Measurements from ENCODE around the gene ZDHHC18.

The ZDHHC18 gene

DNA sequence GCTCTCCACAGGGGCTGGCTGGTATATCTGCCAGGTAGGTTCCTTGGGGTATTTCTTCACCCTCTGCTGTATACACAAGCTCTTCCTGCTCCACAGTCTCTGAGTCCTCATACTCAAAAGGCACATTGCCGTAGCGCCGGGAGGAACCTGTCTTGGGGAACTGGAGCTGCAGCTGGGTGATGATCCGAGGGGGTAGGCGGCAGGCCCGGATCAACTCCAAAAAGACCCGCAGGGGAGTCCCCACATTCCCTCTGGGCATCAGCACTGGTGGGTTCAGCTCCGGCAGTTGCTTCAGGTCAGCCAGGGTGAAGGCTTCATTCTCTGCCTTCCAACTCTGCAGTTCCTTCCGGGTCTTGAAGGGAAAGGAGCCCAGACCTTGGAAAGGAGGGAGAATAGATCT lies 70.9 kb downstream of the ZDHHC18 start:
- DNase-seq (ENCODE audit: low spot score), result no peak

DNA sequence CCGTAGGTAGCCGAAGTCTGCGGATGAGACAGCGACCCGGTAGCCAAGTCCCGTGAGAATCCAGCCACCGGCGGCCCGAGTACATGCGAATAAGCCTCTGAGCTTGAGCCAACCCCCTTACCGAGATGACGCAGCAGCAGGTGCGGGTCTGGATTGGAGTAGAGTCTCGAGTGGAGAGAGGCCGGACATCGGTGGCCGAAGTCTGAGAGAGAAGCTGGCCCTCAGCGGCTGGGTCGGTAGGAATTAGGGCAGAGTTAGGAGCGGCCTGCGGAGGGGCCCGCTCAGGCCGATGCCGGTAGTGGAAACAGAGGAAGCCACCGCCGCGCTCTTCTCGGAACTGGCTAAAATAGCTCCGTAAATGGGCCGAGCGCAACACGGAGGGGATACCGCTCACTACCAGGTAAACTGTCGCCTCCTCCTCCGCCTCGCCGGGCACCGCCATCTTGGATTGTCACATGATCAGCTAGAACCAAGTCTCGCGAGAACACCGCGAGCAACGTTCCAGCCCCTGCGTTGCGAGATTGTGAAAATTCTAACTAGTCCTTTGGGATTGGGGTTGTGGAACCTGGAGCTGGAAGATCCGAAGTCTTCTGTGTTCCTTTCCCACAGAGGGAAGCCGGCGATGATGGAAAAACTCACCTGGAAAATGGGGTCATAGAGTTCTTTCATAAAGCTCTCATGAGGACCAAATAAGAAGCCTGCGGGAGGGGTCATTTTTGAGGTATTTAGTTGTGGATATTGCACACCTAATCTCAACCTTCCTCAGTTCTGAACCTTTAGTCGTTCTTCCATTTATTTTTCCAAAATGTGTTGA lies 73.7 kb downstream of the ZDHHC18 start, which contains the start of gene GPATCH3:
TSS of gene GPATCH3 (minus strand) at position 467 of the 814 bp plus-strand sequence. CDS start at position 442, 25 bp downstream.
- DNase-seq (ENCODE audit: low spot score), result peak; percentile 91

DNA sequence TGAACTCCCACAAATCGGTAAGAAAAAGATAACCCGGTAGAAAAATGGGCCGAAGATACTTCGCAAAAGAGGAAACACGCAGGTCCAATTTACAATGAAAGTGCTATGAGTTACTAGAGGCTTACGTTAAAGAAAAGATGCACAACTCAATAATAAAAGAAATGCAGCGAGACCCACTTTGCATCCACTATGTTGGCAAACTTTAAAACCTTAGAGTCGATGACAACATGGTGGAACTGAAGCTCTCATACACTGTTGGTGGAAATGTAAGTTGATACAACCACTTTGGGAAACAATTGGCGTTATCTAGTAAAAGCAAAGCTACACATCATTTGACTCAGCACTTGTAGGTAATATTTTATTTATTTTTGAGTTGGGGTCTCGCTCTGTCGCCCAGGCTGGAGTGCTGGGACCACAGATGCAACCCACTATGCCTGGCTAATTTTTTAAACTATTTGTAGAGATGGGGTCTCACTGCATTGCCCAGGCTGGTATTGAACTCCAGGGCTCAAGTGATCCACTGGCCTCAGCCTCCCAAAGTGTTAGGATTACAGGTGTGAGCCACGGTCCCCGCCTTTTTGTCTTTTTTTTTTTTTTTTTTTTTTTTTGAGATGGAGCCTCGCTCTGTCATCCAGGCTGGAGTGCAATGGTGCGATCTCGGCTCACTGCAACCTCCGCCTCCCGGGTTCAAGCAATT lies 74.5 kb downstream of the ZDHHC18 start:
- DNase-seq (ENCODE audit: low spot score), result no peak

Small RNA genes within 50 kb of the gene (small RNA-seq; reads per million reads assigned to genes)
- 0 reads per million in 2 experiments for gene RN7SL165P
